GM12801 (cell line): Measurements from ENCODE around the gene B3GALT6.

Experiments used
- TF ChIP-seq, protein P1 (sequence below): IDR thresholded peaks from one replicate; pipeline ENCODE4 v1.5.1; 2011; ENCODE audit warnings: control low read depth; ENCODE audit not compliant: insufficient read length; ENCODE audit errors: extremely low read depth

B3GALT6 gene

GRCh38 chr1:1222575-1223225, 9.3 kb upstream of the B3GALT6 start:
- TF ChIP-seq, protein P1, sequence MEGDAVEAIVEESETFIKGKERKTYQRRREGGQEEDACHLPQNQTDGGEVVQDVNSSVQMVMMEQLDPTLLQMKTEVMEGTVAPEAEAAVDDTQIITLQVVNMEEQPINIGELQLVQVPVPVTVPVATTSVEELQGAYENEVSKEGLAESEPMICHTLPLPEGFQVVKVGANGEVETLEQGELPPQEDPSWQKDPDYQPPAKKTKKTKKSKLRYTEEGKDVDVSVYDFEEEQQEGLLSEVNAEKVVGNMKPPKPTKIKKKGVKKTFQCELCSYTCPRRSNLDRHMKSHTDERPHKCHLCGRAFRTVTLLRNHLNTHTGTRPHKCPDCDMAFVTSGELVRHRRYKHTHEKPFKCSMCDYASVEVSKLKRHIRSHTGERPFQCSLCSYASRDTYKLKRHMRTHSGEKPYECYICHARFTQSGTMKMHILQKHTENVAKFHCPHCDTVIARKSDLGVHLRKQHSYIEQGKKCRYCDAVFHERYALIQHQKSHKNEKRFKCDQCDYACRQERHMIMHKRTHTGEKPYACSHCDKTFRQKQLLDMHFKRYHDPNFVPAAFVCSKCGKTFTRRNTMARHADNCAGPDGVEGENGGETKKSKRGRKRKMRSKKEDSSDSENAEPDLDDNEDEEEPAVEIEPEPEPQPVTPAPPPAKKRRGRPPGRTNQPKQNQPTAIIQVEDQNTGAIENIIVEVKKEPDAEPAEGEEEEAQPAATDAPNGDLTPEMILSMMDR, result no peak

DNA sequence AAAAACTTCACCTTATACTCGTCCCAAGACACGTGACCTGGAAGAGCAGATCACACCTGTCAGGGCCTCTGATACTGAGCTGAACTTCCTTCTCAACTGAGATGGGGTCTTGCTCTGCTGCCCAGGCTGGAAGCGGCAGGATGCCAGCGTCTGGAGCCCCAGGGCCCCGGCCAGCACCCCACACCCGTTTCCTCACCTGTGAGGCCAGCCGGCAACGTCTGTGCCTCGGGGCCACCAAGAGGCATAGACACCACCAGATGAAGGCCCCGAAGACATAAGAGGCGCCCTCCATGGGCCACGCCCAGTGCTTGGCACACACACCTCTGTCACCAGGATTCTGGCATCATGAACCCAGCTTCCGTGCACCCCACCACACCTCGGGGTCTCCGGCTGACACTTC, 8.7 kb upstream of the B3GALT6 start:
- TF ChIP-seq, protein P1, result no peak

GRCh38 chr1:1223891-1224290, 8.1 kb upstream of the B3GALT6 start:
- TF ChIP-seq, protein P1, result no peak

DNA sequence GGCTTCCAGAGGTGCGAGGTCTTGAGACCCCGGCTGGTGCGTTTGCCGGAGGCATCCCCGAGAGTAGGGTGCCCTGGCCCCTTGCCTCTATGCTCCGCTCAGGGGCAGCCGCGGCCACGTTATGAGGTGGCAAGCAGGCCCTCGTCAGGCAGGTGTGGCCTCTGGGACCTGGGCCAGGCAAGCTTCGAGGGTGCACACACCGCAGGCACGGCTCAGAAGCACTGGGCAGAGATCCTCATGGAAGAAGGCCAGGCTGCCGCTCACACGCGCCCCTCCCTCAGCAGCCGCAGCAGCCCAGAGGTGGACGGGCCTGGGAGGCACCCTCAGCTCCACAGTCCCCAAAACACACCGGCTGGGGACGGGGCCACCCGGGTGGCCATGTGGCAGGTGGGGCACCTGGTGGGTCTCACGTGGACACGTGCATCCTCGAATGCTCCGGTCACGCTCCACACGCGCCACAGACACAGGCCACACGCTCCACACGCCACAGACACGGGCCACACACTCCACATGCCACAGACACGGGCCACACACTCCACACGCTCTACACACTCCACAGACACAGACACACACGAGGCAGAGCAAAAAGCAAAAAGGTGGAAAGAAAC, 6.7 kb upstream of the B3GALT6 start:
- TF ChIP-seq, protein P1, result no peak

- TF ChIP-seq, protein P1, result no peak
Observed at GRCh38 chr1:1225913-1226312, 6.1 kb upstream of the B3GALT6 start.

GRCh38 chr1:1226566-1227362, 5.3 kb upstream of the B3GALT6 start:
- TF ChIP-seq, protein P1, result no peak

DNA sequence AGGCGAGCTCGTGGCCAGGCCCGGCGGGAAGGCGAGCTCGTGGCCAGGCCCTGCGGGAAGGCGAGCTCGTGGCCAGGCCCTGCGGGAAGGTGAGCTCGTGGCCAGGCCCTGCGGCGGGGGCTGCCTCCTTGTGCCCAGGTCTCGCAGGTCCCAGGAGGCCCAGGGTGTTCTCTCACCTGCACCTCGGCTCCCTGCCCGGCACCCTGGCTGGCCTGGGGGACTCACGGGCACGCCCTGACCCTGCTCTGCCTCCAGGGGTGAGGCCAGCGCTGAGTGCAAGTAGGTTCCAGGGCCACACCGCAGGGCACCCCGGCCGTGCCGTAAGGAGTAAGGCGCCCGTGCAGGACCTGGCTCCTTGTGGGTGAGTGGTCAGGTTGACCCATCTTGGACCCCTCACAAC, 4.7 kb upstream of the B3GALT6 start:
- TF ChIP-seq, protein P1, result no peak
